HS-5 (cell line): Measurements from ENCODE around the gene PANK1.
A peak's percentile ranks its signal among the peaks of the same experiment; 100 is the strongest.
"Not testable (repeated sequence)": the region's sequence is repeated elsewhere in the genome, so short reads cannot be mapped to it uniquely, and the experiment has no call there.

Source experiments
- DNase-seq: peaks from one replicate; pipeline ENCODE4 v3.0.0-alpha.2; 2012; ENCODE audit warnings: low read depth

PANK1 gene

GRCh38 chr10:89651916-89652573 is 7.0 kb upstream of the PANK1 start:
- no peak for DNase-seq

- DNase-seq, result no peak
These were observed 6.3 kb upstream of the PANK1 start for GRCh38 chr10:89651205-89651915.

- DNase-seq, result no peak
These were observed 4.0 kb upstream of the PANK1 start for GRCh38 chr10:89649051-89649450.

GRCh38 chr10:89648074-89648473 is 3.0 kb upstream of the PANK1 start:
- DNase-seq, result no peak

GRCh38 chr10:89646889-89647657 is 2.0 kb upstream of the PANK1 start:
- no peak for DNase-seq

GRCh38 chr10:89645742-89646172 is 715 bp upstream of the PANK1 start:
- no peak for DNase-seq

GRCh38 chr10:89644691-89644966 is 413 bp downstream of the PANK1 start:
- no peak for DNase-seq

- peak; percentile 94 for DNase-seq
These were observed 991 bp downstream of the PANK1 start for GRCh38 chr10:89643812-89644690.

- DNase-seq, result no peak
These were observed 1.6 kb downstream of the PANK1 start for GRCh38 chr10:89643431-89643811.

- no peak for DNase-seq
These were observed 2.8 kb downstream of the PANK1 start for GRCh38 chr10:89642193-89642592.

GRCh38 chr10:89640241-89640640 is 4.8 kb downstream of the PANK1 start:
- no peak for DNase-seq

- DNase-seq, result no peak
These were observed 5.7 kb downstream of the PANK1 start for GRCh38 chr10:89639326-89639725.

- no peak for DNase-seq
These were observed 7.9 kb downstream of the PANK1 start for GRCh38 chr10:89637113-89637512.

- no peak for DNase-seq
These were observed 10.4 kb downstream of the PANK1 start for GRCh38 chr10:89634637-89635036.

GRCh38 chr10:89633484-89633883 is 11.6 kb downstream of the PANK1 start:
- no peak for DNase-seq

GRCh38 chr10:89632824-89633223 is 12.2 kb downstream of the PANK1 start:
- no peak for DNase-seq

- no peak for DNase-seq
These were observed 17.2 kb downstream of the PANK1 start for GRCh38 chr10:89627830-89628229.

- no peak for DNase-seq
These were observed 19.8 kb downstream of the PANK1 start for GRCh38 chr10:89625041-89625765.

GRCh38 chr10:89624020-89624419 is 21.0 kb downstream of the PANK1 start:
- DNase-seq, result no peak

GRCh38 chr10:89622151-89622550 is 22.9 kb downstream of the PANK1 start:
- DNase-seq, result no peak

GRCh38 chr10:89621438-89621837 is 23.6 kb downstream of the PANK1 start:
- no peak for DNase-seq

GRCh38 chr10:89620296-89620695 is 24.7 kb downstream of the PANK1 start:
- not testable (repeated sequence) for DNase-seq
